ES-I3 (cell line): ENCODE results near the gene UBE2V1.
A peak's percentile ranks its signal among the peaks of the same experiment; 100 is the strongest.
"Not testable (repeated sequence)": the region's sequence is repeated elsewhere in the genome, so short reads cannot be mapped to it uniquely, and the experiment has no call there.

ENCODE experiments used
- H3K36me3 ChIP-seq: 2 replicates; pipeline ENCODE4 v1.6.1; 2013; ENCODE audit warnings: mild to moderate bottlenecking, low read length, control low read depth, moderate library complexity; ENCODE audit not compliant: insufficient read depth
- H3K4me1 ChIP-seq: 2 replicates; pipeline ENCODE4 v1.6.1; 2013; ENCODE audit warnings: mild to moderate bottlenecking, control low read depth, low read length; ENCODE audit not compliant: insufficient read depth
- H3K9ac ChIP-seq: 2 replicates; pipeline ENCODE4 v1.6.1; 2013; ENCODE audit warnings: low read depth, mild to moderate bottlenecking, low read length, moderate library complexity
- H3K9me3 ChIP-seq: 2 replicates; pipeline ENCODE4 v1.6.1; 2013; ENCODE audit warnings: mild to moderate bottlenecking, low read length, moderate library complexity; ENCODE audit not compliant: control insufficient read depth, insufficient read depth

The UBE2V1 gene

GRCh38 chr20:50115041-50115512 is 2.1 kb upstream of the UBE2V1 start:
- no peaks in the 10 kb centered on the region for H3K36me3 ChIP-seq
- no peaks in the 10 kb centered on the region for H3K9me3 ChIP-seq
- H3K4me1 ChIP-seq: no peaks in the 10 kb centered on the region

GRCh38 chr20:50113420-50114224 is 672 bp upstream of the UBE2V1 start:
- Histone ChIP-seq H3K4me1 (peaks cover 6% of the 10 kb centered on the region; the same call in 1 of the 2 replicates), H3K9me3 (no peaks in the 10 kb centered on the region), H3K9ac (peak overlapping the region; percentile 76), H3K36me3 (no peaks in the 10 kb centered on the region)

More at GRCh38 chr20:50115041-50115512, 2.1 kb upstream of the UBE2V1 start:
- peak overlapping the region; percentile 70 for H3K9ac ChIP-seq

- Histone ChIP-seq H3K9ac (peak overlapping the region; percentile 76), H3K9me3 (no peaks in the 10 kb centered on the region), H3K4me1 (peaks cover 22% of the 10 kb centered on the region), H3K36me3 (no peaks in the 10 kb centered on the region)
Measured at GRCh38 chr20:50111829-50112495, 988 bp downstream of the UBE2V1 start.

- H3K9ac ChIP-seq: peak overlapping the region; percentile 76
- H3K4me1 ChIP-seq: peaks cover 24% of the 10 kb centered on the region
- H3K9me3 ChIP-seq: no peaks in the 10 kb centered on the region
- no peaks in the 10 kb centered on the region for H3K36me3 ChIP-seq
Measured at GRCh38 chr20:50111120-50111828, 1.7 kb downstream of the UBE2V1 start.

GRCh38 chr20:50110141-50111047 is 2.6 kb downstream of the UBE2V1 start:
- Histone ChIP-seq H3K36me3 (no peaks in the 10 kb centered on the region), H3K9ac (no peak overlapping the region), H3K9me3 (no peaks in the 10 kb centered on the region), H3K4me1 (peaks cover 24% of the 10 kb centered on the region)

GRCh38 chr20:50108556-50109235 is 4.3 kb downstream of the UBE2V1 start:
- H3K9me3 ChIP-seq: no peaks in the 10 kb centered on the region
- peaks cover 24% of the 10 kb centered on the region for H3K4me1 ChIP-seq
- no peak overlapping the region for H3K9ac ChIP-seq
- no peaks in the 10 kb centered on the region for H3K36me3 ChIP-seq

- Histone ChIP-seq H3K4me1 (peaks cover 28% of the 10 kb centered on the region), H3K9me3 (no peaks in the 10 kb centered on the region), H3K9ac (no peak overlapping the region), H3K36me3 (no peaks in the 10 kb centered on the region)
Measured at GRCh38 chr20:50107796-50108331, 5.1 kb downstream of the UBE2V1 start.

GRCh38 chr20:50107086-50107660 is 5.8 kb downstream of the UBE2V1 start:
- H3K9ac ChIP-seq: no peak overlapping the region
- H3K36me3 ChIP-seq: no peaks in the 10 kb centered on the region
- no peaks in the 10 kb centered on the region for H3K9me3 ChIP-seq
- H3K4me1 ChIP-seq: peaks cover 30% of the 10 kb centered on the region

- peaks cover 35% of the 10 kb centered on the region for H3K4me1 ChIP-seq
- H3K9ac ChIP-seq, H3K36me3 ChIP-seq, H3K9me3 ChIP-seq: not testable (repeated sequence)
Measured at GRCh38 chr20:50106669-50107068, 6.3 kb downstream of the UBE2V1 start.

GRCh38 chr20:50103464-50104107 is 9.4 kb downstream of the UBE2V1 start:
- H3K4me1 ChIP-seq: peaks cover 43% of the 10 kb centered on the region
- H3K36me3 ChIP-seq, H3K9me3 ChIP-seq, H3K9ac ChIP-seq: not testable (repeated sequence)

GRCh38 chr20:50102551-50102950 is 10.4 kb downstream of the UBE2V1 start:
- not testable (repeated sequence) for H3K36me3 ChIP-seq, H3K9me3 ChIP-seq, H3K9ac ChIP-seq
- H3K4me1 ChIP-seq: peaks cover 37% of the 10 kb centered on the region

- H3K4me1 ChIP-seq: peaks cover 31% of the 10 kb centered on the region
- no peaks in the 10 kb centered on the region for H3K9me3 ChIP-seq
- no peaks in the 10 kb centered on the region for H3K36me3 ChIP-seq
- H3K9ac ChIP-seq: no peak overlapping the region
Measured at GRCh38 chr20:50101887-50102286, 11.1 kb downstream of the UBE2V1 start.
